ENCODE measurements around the gene FBXO41.

The FBXO41 gene

DNA sequence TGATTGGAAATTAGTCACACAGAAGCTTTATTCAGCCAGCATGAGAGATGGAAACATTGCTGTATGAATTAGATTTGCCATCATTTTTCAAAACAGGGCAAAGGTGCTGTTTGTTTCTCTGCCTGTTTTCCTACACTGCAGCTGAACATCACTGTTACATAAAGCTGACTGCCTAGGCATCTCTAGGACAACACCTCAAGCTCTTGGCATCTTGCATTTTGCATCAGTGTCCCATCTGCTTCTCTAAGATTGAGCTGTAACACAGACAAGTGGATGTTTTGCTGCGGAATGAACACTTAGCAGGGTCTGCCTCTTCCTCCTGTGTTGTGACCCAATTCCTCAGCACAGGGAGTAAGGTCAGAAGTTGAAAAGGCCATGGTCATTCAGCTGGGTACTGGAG is 45.3 kb downstream of the FBXO41 start:
- DNase-seq, result no peak

DNA sequence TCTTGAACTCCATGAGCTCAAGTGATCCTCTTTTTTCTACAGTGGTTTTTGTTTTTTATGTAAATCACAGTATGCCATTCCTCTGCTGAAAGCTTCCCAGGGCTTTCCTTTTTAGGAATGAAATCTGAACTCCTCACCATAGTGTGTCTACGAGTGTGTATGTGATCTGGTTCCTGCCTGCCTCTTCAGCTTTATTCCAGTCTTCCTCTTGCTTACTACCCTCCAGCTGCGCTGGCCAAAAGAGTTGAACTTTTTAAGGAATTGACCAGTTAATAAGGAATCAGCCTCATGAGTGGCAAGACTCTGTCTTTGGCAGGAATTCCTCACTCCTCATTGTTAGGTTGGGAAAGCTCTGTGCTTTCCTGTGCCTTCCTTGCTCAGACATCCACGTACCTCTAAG is 46.1 kb downstream of the FBXO41 start:
- no peak for DNase-seq

DNA sequence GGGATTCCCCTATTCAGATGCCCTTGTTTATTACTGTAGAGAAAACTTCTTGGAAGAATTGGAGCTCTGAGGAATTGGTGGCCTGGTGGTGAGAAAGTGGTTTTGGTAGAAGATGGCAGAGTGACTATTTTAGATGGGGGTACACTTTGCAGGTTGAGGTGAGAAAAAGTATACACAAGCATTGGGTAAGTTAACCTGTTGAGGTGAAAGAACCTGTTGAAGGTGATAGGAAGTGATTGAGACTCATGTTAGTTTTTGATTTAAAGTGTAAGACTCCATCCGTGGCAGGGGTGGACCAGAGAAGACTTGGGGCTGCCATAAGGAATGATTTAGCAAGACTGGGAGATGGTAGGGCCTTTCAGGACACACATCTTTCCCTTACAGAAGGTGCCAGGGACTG is 47.1 kb downstream of the FBXO41 start:
- no peak for DNase-seq

DNA sequence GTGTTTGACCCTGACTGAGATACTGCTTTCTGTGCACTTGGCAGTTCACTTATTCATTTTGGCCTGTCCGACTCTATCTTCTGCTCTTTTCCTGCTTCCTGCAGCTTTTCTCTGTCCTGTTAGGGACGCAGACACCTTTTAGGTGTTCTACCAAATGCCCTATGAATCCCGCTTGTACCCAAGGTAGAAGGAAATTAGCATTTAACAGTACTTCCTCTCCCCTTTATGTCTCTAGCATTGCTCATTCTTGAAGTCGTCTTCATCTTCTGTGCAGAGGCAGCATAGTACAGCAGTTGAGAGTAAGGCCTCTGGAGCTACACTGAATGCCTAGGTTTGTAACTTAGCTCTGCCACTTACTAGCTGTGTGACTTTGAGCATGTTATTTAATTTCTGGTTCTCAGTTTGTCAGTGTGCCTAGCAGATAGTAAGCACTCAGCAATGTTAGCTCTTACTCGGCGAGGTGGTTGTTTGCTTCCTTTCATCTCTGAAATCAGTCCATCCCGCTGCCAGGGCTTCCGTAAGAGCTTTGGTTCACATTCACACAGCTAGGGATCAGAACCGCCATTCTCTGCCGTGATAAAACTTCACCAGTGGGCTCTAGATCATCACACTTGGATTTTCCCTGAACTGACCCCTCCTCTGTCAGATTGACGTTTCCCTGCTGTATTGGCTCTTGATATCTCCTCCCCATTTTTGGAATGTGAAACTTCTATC is 48.8 kb downstream of the FBXO41 start:
- no peak for DNase-seq

DNA sequence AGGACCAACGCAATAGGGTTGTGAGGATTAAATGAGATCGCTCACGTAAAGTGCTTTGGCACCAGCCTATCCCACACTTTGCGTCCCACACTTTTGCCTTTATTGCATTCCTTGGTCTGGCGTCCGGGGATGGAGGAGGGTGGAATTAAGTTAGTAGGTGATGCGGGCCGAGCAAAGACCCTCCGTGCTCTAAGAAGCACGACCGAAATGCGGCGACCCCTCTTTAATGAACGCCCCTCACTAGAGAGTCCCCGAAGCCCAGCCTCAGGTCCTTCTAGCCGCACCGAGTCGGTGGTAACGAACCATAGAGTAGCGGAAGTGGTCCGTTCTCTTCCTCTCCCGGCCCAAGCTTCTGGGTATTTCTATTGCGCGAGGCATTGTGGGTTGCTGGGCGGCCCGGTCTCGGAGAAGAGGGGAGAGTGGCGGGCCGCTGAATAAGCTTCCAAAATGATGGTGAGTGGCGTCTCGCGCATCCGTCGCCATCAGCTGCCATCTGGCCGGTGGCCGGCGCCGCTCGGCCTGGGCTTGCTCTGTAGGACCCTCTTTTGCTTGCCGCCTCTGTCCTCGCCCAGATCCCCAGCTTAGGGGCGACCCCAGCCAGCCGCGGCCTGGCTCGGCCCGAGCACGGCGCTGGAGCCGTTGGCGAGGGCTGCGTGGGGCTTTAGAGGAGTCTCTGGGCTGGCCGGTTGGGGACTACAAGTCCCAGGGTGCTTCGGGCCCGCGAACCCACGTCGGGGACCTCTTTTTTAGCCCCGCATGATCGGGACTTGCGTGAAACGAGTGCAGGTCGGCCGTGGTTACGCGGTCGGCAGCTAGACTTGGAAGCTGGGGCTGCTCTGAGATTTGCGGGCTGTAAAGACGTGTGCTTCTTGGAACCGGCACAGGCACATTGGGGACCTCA is 50.1 kb downstream of the FBXO41 start, which contains the start of gene CCT7:
Gene CCT7 (plus strand): TSS at position 377 of the 901 bp plus-strand sequence. CDS start 71 bp downstream, at position 448.
- peak; percentile 93 for DNase-seq

DNA sequence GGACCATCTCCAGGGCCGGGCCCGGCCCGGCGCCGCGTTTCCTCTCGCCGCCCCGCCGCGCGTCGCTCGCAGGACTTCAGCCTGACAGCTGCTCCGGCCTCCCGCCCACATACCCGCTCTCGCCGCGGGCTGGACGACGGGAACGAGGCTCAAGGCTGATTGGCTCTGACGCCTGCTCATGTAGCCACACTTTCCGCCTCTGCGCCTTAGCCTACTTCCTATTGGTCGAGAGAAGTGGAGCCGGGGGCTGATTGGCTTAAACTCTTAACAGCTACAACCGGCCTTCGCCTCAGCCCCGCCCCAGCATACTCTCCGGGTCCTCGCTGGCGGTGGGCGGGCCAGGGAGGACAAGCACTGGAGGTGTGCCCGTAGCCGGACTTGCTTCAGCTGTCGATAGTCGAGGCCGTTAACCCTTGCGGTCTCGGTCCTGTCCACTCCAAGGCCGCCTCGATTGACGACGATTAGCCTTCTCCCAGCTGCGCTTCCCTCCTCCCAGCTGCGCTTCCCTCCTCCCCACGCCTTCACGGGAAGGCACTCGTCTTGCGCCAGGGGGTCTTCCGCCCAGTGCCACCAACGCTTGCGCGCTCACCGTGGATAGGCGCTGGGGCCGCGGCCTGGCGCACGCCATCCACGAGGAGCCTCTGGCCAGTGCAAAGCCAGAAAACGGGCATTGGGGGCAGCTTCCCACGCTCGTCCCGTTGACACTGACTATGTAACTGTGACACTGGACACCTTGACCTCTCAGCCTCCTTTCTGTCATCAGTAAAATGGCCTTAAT is 50.9 kb downstream of the FBXO41 start, which contains the start of gene PRADC1:
Gene PRADC1 (minus strand): TSS at position 86 of the 778 bp plus-strand sequence. CDS start 79 bp downstream, at position 7.
- DNase-seq, result peak; percentile 98

DNA sequence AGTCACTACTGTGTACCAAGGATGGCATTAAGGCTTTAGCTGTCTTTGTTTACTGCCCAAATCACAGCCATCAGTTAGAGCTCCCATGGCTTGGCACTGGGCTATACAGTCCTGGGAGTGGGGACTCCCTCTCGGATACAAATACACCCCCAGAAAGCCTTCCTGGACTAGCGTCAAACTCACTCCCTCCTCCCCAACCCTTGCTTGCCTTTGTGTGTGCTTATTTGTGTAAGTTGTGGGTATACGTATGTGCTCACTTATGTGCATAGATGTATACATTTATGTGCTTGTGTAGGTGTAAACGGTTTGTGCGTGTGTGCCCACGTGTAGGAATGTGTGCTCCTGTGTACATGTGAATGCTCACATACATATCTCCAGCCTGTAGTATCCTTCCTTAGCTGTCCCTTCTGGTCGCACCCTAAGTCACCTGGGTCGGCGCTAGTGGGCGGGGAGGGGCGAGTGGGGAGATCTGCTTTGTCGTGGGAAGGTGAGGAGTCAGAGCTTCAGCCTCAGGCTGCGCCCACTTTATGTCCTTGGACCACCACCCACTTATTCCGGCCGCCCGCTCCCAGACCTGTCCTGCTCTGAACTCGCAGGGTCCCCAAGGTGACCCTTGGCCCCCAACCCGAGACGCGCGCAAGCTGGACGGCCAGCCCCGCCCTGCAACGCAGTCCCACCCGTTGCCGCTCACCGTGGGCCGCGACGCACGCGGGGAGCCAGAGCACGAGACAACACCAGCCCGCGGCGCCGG is 51.7 kb downstream of the FBXO41 start:
- no peak for DNase-seq

DNA sequence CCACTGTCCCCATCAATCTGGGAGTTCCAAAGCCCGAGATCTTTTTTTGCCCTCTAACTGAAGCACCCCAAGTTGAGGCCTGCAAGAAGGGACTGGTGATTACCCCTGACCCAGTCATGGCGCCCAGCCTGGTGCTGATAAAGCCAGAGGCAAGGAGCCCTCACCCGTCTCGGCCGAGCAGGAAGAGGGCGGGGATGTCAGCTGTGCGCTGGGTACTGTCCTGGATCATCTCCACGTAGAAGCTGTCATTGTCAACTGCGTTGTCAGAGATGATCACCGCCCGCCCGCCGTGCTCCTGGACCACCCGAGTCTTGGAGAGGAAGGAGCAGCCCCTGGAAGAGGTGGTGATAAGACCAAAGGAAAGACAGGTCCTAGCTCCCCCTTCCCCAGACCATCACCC is 55.6 kb downstream of the FBXO41 start:
- no peak for DNase-seq

DNA sequence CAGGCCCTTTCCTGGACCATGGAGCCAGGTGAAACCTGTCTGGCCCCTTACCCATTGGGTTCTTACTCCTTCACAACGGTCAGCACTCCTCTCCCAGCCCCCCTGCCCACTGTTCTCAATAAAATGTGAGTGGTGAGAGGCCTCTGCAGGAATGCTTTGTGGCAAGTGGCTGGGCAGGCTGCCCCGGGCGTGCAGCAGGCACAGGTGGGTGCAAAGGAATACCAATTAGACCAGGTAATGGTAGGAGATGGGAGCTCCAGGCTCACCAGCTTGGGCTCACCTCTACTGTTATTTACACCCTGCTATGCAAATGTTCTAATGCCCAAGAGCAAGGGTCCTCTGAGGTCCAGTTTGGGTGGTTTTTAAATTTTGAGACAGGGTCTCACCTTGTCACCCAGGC is 57.2 kb downstream of the FBXO41 start:
- no peak for DNase-seq

DNA sequence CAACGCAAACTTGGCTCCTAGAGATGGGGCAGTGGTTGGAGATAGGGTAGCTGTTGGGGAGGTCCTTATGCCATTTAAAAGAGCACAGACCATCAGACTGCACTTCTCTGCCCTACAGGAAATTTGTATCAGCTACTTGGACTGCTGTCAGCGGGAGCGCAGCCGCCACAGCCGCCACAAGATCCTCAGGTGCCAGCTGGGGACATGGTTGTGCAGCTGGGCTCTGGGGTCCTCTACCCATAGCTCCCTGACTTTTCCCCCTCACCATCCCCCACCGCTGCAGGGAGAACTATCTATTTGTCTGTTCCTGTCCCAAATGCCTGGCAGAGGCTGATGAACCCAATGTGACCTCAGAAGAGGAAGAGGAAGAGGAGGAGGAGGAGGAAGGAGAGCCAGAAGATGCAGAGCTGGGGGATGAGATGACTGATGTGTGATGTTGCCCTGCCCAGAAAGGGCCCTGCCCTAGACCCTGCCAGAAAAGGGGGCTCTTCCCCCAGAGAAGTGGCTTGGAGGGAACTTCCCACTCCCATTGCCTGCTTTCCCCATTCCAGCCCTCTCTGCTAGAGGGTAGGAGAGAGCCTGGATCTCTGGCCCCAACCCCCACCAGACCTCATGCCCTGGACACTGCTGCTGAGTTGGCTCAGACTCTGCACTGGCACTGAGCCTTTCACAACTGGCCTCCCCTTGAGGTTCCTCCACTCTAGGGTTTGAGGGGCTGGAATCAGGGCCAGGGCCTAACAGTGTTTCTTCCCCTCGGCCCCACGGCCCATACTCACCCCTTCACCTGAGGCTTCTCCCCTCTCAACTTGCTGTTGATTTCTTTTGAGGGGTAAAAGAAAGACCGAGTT is 58.5 kb downstream of the FBXO41 start:
- no peak for DNase-seq

DNA sequence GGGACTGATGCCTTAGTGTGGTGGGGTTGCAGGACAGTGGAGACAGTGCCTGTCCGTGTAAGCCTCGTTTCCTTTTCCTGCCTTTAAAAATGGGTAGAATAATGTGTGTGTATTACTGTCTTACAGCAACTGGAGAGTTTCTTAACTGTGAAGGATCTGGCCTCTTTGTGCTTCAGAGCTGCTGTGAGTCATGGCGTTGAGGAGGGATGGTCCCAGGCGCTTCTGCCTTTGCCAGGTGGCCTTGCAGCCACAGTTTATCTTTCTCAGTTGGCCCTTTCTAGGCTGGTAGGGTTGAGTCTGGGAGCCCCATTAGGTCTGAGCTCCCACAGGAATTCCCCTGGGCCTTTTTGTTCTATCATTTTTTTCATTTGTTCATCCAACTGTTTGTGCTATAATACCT is 60.5 kb downstream of the FBXO41 start:
- DNase-seq, result no peak

DNA sequence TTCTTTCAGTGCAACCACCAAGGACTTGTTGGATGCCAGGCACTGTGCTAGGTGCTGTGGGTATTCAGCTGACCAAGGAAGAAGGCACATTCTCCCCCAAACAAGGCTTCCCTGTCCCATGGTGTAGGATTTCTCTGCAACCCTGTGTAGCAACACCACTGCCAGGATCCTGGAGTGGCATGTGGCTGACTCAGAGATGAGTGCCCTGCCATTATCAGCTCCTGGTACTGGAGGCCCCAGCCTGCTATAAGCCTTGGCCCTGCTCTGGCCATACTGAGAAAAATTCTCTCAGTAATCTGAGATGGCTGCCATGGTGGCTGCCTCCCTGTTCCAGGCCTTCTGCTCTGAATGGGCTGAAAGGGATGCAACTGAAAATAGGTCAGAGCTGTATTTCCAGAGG is 66.0 kb downstream of the FBXO41 start:
- no peak for DNase-seq

DNA sequence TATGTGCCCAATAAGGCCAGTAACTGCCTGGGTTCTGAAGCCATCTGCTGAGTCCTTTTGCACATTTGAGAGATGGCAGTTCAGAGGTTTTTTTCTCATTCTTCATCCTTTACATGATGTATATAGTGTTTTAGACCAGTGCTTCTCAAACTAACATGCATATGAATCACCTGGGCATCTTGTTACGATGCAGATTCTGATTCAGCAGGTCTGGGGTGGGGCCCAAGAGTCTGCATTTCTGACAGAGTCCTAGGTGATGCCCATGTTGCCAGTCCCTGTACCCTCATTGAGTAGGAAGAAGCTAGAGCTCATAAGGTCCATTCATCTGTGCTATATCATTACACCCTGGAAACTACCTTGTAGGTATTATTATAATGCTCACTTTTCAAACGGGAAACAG is 66.5 kb downstream of the FBXO41 start:
- DNase-seq, result no peak

DNA sequence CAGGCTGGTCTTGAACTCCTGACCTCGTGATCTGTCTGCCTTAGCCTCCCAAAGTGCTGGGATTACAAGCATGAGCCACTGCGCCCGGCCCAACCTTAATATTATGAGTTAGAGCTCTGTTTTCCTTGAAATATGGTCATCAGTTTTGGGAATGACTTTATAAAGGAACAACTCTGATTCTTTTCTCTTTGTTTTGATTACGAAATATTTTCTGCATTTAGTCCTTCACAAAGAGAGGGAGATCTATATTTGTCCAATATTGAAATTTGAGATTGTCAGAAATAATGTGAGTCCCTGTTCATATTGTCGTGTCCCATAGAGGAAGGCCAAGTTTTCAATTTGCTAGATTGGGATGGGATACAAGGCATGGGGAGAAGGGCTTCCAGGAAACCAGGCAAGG is 67.1 kb downstream of the FBXO41 start:
- DNase-seq, result no peak

DNA sequence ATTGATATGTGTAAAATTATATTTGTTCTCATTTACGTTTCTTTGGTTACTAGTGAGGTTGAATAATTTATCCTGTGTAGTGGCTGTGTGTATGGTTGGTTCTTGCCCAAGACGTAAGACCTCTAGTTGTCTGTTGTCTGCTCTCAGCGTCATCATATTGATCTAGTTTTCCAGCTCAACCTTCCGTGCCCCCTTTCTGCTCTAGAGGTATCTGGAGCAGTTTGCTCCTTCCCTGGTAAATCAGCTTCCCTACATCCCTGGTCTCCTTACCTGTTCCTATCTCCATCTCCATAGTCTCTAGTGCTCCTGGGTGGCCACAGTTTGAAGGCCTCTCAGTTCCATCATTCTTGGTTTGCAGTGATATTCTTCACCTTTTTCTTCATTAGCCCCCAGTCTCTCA is 69.0 kb downstream of the FBXO41 start:
- DNase-seq, result no peak

DNA sequence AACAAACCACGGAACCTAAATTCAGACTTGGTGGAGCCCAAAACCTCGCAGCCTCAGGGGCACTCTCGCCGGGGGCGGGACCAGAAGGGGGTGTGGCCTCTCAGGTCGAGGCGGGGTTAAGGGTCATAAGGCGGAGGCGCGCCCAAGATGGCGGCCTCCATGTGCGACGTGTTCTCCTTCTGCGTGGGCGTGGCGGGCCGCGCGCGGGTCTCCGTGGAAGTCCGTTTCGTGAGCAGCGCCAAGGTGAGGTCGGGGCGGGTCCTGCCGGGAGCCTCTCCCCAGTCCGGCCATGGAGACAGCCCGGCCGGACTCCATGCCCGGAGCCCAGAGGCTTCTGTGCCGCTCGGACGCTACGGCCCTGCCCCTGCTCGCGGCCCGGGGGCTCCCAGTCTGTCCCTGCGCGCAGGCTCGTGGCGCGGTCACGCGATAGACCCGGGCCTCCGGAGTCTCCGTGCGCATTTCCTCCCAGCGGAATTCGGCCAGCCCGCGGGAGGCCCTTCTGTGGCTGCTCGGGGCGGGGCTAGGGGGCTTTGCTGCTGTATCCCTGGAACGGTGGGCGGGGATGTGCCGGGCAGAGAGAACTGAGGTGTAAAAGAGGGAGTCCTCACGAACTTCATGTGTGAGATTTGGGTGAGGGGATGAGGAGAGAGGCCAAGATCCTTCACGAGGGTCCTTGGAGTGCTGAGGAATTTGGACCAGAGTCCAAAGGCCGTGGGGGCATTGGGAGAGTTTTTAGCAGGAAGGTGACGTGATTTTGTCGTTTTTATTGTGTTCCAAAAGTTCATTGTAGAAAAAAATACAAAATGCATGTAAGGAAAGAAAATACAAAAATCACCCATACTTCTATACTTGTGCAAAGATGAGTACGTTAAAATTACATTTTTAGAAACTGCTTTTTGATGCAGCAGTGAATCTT is 69.9 kb downstream of the FBXO41 start, which contains the start of gene SMYD5:
Gene SMYD5 (plus strand): TSS at position 126 of the 916 bp plus-strand sequence. CDS start 22 bp downstream, at position 148.
- DNase-seq, result peak; percentile 83

DNA sequence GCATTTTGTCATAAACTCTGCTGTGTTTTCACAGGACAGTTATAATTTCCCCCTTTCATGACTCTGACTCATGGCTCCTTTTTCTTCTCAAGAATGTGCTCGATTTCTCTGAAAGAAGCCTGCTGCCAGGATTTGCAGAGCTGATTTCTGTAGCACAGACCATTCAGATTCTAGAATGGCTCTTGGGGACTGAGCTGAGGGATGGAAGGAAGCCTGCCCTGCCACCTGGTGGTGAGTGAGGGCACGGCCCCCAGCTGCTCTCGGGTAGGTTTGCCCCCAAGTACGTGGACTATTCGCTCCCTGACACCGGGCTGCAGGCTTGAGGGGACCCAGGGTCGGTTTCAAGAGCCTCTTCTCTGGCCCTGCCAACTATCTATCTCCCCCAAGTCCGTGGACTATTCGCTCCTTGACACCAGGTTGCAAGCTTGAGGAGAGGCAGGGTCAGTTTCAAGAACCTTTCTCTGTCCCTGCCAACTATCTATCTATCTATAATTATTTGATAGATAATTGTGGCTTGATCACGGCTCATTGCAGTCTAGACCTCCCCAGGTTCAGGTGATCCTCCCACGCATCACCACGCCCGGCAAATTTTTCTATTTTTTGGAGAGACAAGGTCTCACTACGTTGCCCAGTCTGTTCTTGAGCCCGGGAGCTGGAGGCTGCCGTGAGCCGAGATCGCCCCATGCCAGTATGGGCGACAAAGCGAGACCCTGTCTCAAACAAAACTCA is 71.7 kb downstream of the FBXO41 start:
- peak; percentile 63 for DNase-seq

DNA sequence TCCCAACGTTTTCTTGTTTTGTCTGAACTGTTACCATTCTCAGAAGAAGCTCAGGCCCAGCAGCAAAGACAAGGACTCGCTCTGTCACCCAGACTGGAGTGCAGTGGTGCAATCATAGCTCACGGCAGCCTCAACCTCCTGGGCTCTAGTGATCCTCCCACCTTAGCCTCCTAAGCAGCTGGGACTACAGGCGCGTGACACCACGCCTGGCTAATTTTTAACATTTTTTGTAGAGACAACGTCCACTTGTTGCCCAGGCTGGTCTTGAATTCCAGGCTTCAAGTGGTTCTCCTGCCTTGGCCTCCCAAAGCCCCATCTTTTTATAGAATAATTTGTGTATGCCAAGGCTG is 72.2 kb downstream of the FBXO41 start:
- DNase-seq, result no peak

DNA sequence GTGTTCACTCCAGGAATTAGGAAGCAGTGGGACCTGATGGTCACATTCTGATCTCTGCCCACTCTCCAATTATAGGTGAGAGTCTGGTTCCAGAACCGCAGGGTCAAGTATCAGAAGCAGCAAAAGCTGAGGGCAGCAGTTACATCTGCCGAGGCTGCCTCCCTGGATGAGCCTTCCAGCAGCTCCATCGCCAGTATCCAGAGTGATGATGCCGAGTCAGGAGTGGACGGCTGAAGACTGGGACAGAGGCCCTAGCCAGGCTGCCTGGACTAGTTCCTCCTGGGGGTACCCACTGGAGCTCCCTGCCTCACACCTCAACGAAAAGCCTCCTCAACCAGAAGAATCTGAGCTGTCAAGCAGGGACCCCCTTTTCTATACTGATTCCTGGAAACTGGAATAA is 73.6 kb downstream of the FBXO41 start:
- DNase-seq, result no peak

DNA sequence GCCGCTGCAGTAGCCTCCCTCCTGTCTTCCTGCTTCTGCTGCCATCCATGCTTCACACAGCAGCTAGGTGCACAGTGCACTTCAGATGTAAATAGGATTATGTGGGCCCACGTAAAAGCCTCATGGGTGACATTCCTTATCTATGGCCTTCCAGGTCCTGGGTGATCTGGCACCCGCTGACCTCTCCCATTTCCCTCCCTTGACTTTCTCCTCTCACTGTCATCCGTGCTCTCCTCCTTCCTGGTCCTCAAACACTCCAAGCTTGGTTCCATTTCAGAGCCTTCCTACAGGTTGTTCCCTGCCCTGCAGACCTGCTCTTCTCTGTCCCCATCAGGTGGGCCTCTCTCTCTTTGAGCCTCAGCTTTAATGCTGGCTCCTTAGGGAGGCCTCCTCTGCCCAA is 74.3 kb downstream of the FBXO41 start:
- no peak for DNase-seq
